Subcutaneous adipose tissue (tissue), 4 donors: ENCODE measurements around the gene NATD1. TPM values are rescaled to one million over a fixed set of nuclear protein-coding genes. Genes with fewer than 3 reads are reported as not detected.

Experiments used
- total RNA-seq, 4 donors: library from RNA; depleted of rRNA; stranded (reverse); fragments of >200 nt; gene quantifications; one replicate each; pipeline ENCODE4 v1.1.0, GENCODE V29; 2016
- TF ChIP-seq, protein P1 (sequence below): fragments of 450-650 bp; IDR thresholded peaks from one replicate; pipeline ENCODE4 v1.5.1; 2016; ENCODE audit warnings: low read depth, mild to moderate bottlenecking, control low read depth, antibody characterized with exemption, moderate library complexity

Gene NATD1
- total RNA-seq, 4 donors from 2014 or later = 4.9 to 31.6 (median 15.1) TPM

GRCh38 chr17:21293831-21294210 is 40.6 kb upstream of the NATD1 start:
- TF ChIP-seq, protein P1, sequence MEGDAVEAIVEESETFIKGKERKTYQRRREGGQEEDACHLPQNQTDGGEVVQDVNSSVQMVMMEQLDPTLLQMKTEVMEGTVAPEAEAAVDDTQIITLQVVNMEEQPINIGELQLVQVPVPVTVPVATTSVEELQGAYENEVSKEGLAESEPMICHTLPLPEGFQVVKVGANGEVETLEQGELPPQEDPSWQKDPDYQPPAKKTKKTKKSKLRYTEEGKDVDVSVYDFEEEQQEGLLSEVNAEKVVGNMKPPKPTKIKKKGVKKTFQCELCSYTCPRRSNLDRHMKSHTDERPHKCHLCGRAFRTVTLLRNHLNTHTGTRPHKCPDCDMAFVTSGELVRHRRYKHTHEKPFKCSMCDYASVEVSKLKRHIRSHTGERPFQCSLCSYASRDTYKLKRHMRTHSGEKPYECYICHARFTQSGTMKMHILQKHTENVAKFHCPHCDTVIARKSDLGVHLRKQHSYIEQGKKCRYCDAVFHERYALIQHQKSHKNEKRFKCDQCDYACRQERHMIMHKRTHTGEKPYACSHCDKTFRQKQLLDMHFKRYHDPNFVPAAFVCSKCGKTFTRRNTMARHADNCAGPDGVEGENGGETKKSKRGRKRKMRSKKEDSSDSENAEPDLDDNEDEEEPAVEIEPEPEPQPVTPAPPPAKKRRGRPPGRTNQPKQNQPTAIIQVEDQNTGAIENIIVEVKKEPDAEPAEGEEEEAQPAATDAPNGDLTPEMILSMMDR = no peak

DNA sequence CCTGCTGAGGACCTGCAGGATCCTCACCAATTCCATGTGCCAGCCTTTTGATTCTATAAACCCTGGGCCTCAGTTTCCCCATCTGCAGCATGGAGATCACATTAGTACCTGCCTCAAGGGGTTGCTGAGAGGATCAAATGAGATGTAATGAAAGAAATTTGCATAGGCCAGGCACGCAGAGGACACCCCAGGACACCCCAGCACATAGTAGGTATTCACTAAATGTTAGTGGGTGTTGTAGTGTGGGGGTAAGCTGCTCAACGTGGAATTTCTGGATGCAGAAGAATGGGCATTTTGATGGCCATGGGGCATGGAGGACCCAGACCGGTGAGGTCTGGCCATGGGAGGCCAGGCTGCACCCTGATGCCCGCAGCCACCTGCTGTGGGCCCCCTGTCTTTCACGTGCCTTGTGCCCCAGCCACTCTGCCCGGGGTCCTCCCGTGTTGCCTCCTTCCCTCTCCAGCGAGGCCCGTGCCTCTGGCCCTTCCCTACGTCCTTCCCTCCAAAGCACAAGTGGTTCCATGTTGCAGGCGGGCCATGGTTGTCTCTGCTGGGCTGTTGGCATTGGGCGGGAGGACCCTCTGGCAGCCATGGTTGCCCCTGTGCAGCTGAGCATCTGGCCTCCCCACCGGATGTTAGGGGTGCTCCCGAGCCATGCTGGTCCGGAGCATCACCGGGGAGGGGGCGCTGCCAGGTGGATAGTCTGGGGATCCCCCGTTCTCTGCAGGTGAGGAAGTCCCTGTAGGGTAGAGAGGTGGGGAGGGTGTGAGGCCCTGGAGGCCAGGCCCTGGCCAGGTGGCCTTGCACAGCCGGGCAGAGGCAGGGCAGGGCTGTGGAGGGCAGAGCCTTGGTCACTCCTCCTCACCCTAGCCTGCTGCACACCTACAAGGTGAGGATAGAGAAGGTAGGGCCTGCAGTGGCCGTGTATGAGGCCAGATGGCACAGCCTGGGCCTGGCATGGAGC is 39.9 kb upstream of the NATD1 start:
- TF ChIP-seq, protein P1 = no peak

GRCh38 chr17:21291862-21292261 is 38.7 kb upstream of the NATD1 start:
- TF ChIP-seq, protein P1 = no peak

DNA sequence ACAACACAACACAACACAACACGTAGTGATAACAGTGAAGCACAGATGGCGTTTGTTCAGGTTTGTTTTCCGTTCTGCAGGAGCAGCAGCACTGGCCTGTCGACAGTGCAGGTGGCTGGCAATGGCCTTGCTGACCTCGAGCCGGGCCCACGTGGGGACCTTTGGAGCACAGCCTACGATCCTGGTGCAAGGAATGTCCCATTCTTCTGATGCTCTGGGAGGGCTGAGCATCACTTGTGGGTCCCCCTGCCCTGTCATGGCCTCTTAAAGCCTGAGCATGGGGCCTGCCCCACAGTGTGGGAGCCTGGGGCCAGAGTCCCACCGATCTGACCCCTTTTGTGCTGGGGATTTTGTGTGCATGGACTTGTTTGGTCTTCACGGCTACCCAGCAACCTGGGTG is 38.1 kb upstream of the NATD1 start:
- TF ChIP-seq, protein P1 = no peak

GRCh38 chr17:21289902-21290571 is 36.8 kb upstream of the NATD1 start:
- TF ChIP-seq, protein P1 = no peak

DNA sequence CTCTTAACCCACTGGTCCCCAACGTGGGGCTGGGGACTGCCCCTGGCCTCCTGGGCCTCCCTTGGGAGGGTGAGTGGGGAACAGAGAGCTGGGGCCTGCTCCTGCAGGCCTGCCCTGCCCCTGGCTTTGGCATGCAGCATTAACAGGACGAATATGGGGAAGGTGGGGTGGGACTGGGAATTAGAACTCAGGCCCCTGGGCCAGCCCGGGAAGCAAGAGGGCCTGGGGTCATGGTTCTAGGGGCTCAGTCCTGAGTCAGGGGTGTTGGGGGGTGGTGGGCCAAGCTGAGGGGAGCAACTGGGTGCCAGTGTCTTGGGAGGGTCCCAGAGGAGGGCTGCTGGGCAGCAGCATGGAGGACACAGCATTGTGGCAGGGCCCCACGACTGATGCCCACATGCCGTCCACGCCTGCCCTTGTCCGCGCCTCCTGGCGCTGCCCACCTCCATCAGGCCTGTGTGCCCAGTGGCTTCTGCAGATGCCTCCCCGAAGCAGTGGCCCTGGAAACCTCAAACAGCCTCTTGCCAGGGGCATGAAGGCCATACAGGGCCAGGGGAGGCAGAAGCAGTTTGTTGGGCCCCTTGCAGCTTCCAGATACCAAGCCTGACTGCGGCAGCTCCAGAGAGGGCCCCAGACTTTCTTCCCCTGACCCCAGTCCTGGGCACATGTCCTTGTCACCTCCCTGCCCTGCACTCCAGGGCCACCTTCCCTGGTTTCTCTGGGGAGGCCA is 36.1 kb upstream of the NATD1 start:
- TF ChIP-seq, protein P1 = no peak
